Suprapubic skin (tissue), 4 donors: ENCODE results near the gene SRI.

Experiments
- CTCF ChIP-seq, 2 donors: fragments of 200-600 bp in 1 of 2; fragments of 450-650 bp in 1 of 2; sonication (generic) in 1 of 2; IDR thresholded peaks; one replicate each; pipeline ENCODE4 v1.5.1; 2016 to 2019; ENCODE audit warnings: antibody characterized with exemption in 2 of 2, mild to moderate bottlenecking in 1 of 2, moderate library complexity in 1 of 2
- POLR2A ChIP-seq, 2 donors: fragments of 450-650 bp; IDR thresholded peaks; one replicate each; pipeline ENCODE4 v1.6.1; 2017; ENCODE audit warnings: antibody characterized with exemption in 2 of 2, mild to moderate bottlenecking in 2 of 2, moderate library complexity in 2 of 2
- POLR2AphosphoS5 ChIP-seq, 3 donors: sonication (generic); formaldehyde crosslinking; IDR thresholded peaks; one replicate each; pipeline ENCODE4 v1.6.1; 2017; ENCODE audit warnings: antibody characterized with exemption in 3 of 3

- TF ChIP-seq POLR2A (IDR thresholded peaks at IDR 0.05) (no peak), CTCF (IDR thresholded peaks at IDR 0.05) (no peak), POLR2AphosphoS5 (IDR thresholded peaks at IDR 0.05) (no peak)
Observed at GRCh38 chr7:88269586-88269985, 49.7 kb upstream of the SRI start.
